Skeletal muscle satellite cell (primary cell): ENCODE data around the gene LRRC40.

Source experiments
- H3K27me3 ChIP-seq: 2 replicates; pipeline ENCODE4 v1.7.0; 2013; ENCODE audit warnings: low read length; ENCODE audit not compliant: control insufficient read depth, insufficient read depth
- H3K36me3 ChIP-seq: 2 replicates; pipeline ENCODE4 v1.7.0; 2013; ENCODE audit warnings: mild to moderate bottlenecking, control low read depth, low read length; ENCODE audit not compliant: insufficient read depth
- H3K4me1 ChIP-seq: 2 replicates; pipeline ENCODE4 v1.7.0; 2013; ENCODE audit warnings: low read length; ENCODE audit not compliant: control insufficient read depth, insufficient read depth
- H3K4me2 ChIP-seq: 2 replicates; pipeline ENCODE4 v1.7.0; 2013; ENCODE audit warnings: mild to moderate bottlenecking, low read length
- H3K4me3 ChIP-seq: 2 replicates; pipeline ENCODE4 v1.7.0; 2013; ENCODE audit warnings: low read length
- H3K9ac ChIP-seq: 2 replicates; pipeline ENCODE4 v1.7.0; 2013; ENCODE audit warnings: mild to moderate bottlenecking, low read depth, low read length, moderate library complexity
- H3K9me3 ChIP-seq: replicated peaks from 2 replicates; pipeline ENCODE4 v1.7.0; 2013; ENCODE audit warnings: mild to moderate bottlenecking, control low read depth, low read length

LRRC40 gene

GRCh38 chr1:70164350-70164749, 41.0 kb downstream of the LRRC40 start:
- Histone ChIP-seq H3K9ac (no peak overlapping the region), H3K4me1 (no peaks in the 10 kb centered on the region), H3K4me3 (no peak overlapping the region), H3K9me3 (no peaks in the 10 kb centered on the region), H3K36me3 (peaks cover 3% of the 10 kb centered on the region), H3K27me3 (no peaks in the 10 kb centered on the region), H3K4me2 (no peak overlapping the region)

GRCh38 chr1:70156529-70157120, 48.8 kb downstream of the LRRC40 start:
- Histone ChIP-seq H3K4me2 (no peak overlapping the region), H3K4me3 (no peak overlapping the region), H3K36me3 (peaks cover 5% of the 10 kb centered on the region), H3K9me3 (no peaks in the 10 kb centered on the region), H3K9ac (no peak overlapping the region), H3K27me3 (no peaks in the 10 kb centered on the region), H3K4me1 (peaks cover 8% of the 10 kb centered on the region)

GRCh38 chr1:70153739-70154138, 51.6 kb downstream of the LRRC40 start:
- Histone ChIP-seq H3K36me3 (peaks cover 2% of the 10 kb centered on the region), H3K4me1 (peaks cover 8% of the 10 kb centered on the region), H3K4me2 (no peak overlapping the region), H3K9ac (no peak overlapping the region), H3K9me3 (no peaks in the 10 kb centered on the region), H3K27me3 (no peaks in the 10 kb centered on the region), H3K4me3 (no peak overlapping the region)

- Histone ChIP-seq H3K4me1 (peaks cover 7% of the 10 kb centered on the region), H3K9ac (no peak overlapping the region), H3K4me3 (no peak overlapping the region), H3K9me3 (no peaks in the 10 kb centered on the region), H3K4me2 (no peak overlapping the region), H3K27me3 (no peaks in the 10 kb centered on the region), H3K36me3 (peaks cover 7% of the 10 kb centered on the region)
Measured at GRCh38 chr1:70150444-70150843, 54.9 kb downstream of the LRRC40 start.

GRCh38 chr1:70146488-70146887, 58.9 kb downstream of the LRRC40 start:
- Histone ChIP-seq H3K9me3 (no peaks in the 10 kb centered on the region), H3K36me3 (peaks cover 5% of the 10 kb centered on the region), H3K4me2 (no peak overlapping the region), H3K4me1 (peaks cover 14% of the 10 kb centered on the region), H3K9ac (no peak overlapping the region), H3K27me3 (no peaks in the 10 kb centered on the region), H3K4me3 (no peak overlapping the region)

- peaks cover 5% of the 10 kb centered on the region for H3K36me3 ChIP-seq
- H3K9ac ChIP-seq = peak overlapping the region; percentile 24
- H3K4me3 ChIP-seq = no peak overlapping the region
- H3K9me3 ChIP-seq = no peaks in the 10 kb centered on the region
- H3K27me3 ChIP-seq = no peaks in the 10 kb centered on the region
- no peak overlapping the region for H3K4me2 ChIP-seq
- H3K4me1 ChIP-seq = peaks cover 18% of the 10 kb centered on the region
Measured at GRCh38 chr1:70143048-70143659, 62.2 kb downstream of the LRRC40 start.

GRCh38 chr1:70142075-70142474, 63.3 kb downstream of the LRRC40 start:
- Histone ChIP-seq H3K36me3 (no peaks in the 10 kb centered on the region), H3K4me3 (no peak overlapping the region), H3K4me1 (peaks cover 18% of the 10 kb centered on the region), H3K9ac (no peak overlapping the region), H3K4me2 (no peak overlapping the region), H3K27me3 (no peaks in the 10 kb centered on the region), H3K9me3 (no peaks in the 10 kb centered on the region)

- Histone ChIP-seq H3K9me3 (no peaks in the 10 kb centered on the region), H3K27me3 (no peaks in the 10 kb centered on the region), H3K9ac (no peak overlapping the region), H3K4me3 (no peak overlapping the region), H3K36me3 (no peaks in the 10 kb centered on the region), H3K4me1 (peaks cover 12% of the 10 kb centered on the region), H3K4me2 (no peak overlapping the region)
Measured at GRCh38 chr1:70140894-70141293, 64.5 kb downstream of the LRRC40 start.

GRCh38 chr1:70140343-70140742, 65.0 kb downstream of the LRRC40 start:
- H3K27me3 ChIP-seq = no peaks in the 10 kb centered on the region
- peaks cover 12% of the 10 kb centered on the region for H3K4me1 ChIP-seq
- no peaks in the 10 kb centered on the region for H3K9me3 ChIP-seq
- H3K9ac ChIP-seq = no peak overlapping the region
- H3K4me2 ChIP-seq = no peak overlapping the region
- H3K36me3 ChIP-seq = no peaks in the 10 kb centered on the region
- H3K4me3 ChIP-seq = no peak overlapping the region

- no peak overlapping the region for H3K9ac ChIP-seq
- H3K4me3 ChIP-seq = no peak overlapping the region
- no peaks in the 10 kb centered on the region for H3K27me3 ChIP-seq
- no peaks in the 10 kb centered on the region for H3K9me3 ChIP-seq
- no peaks in the 10 kb centered on the region for H3K36me3 ChIP-seq
- no peak overlapping the region for H3K4me2 ChIP-seq
- H3K4me1 ChIP-seq = peaks cover 3% of the 10 kb centered on the region
Measured at GRCh38 chr1:70134148-70134547, 71.2 kb downstream of the LRRC40 start.

GRCh38 chr1:70117046-70117445, 88.3 kb downstream of the LRRC40 start:
- no peaks in the 10 kb centered on the region for H3K36me3 ChIP-seq
- no peaks in the 10 kb centered on the region for H3K9me3 ChIP-seq
- no peak overlapping the region for H3K4me3 ChIP-seq
- no peak overlapping the region for H3K4me2 ChIP-seq
- H3K9ac ChIP-seq = no peak overlapping the region
- no peaks in the 10 kb centered on the region for H3K4me1 ChIP-seq
- H3K27me3 ChIP-seq = no peaks in the 10 kb centered on the region

- no peaks in the 10 kb centered on the region for H3K9me3 ChIP-seq
- H3K4me3 ChIP-seq = no peak overlapping the region
- no peak overlapping the region for H3K9ac ChIP-seq
- H3K27me3 ChIP-seq = no peaks in the 10 kb centered on the region
- no peaks in the 10 kb centered on the region for H3K36me3 ChIP-seq
- no peaks in the 10 kb centered on the region for H3K4me1 ChIP-seq
- H3K4me2 ChIP-seq = no peak overlapping the region
Measured at GRCh38 chr1:70115315-70115714, 90.1 kb downstream of the LRRC40 start.
